ENCODE data around the gene TNFAIP8L2.

GRCh38 chr1:151146072-151146411, 10.4 kb upstream of the TNFAIP8L2 start:
- no peak for TF ChIP-seq CTCF (IDR thresholded peaks at IDR 0.05)
- no peak for TF ChIP-seq TCF7L2 (IDR thresholded peaks at IDR 0.05; ENCODE audit: low read depth, low read length)
- TF ChIP-seq POLR2AphosphoS5 (IDR thresholded peaks at IDR 0.05; ENCODE audit: low read depth, low read length), result no peak
- no peak for TF ChIP-seq REST (IDR thresholded peaks at IDR 0.05; ENCODE audit: insufficient read depth in 1 of 2, low read depth in 2 of 2, low read length in 1 of 2)
- no peak for TF ChIP-seq SIN3A (IDR thresholded peaks at IDR 0.05; ENCODE audit: borderline replicate concordance, insufficient read depth, low read depth, low read length)
